Posterior cingulate gyrus (tissue), 11 donors: ENCODE data around the gene NENF.

Source experiments
- DNase-seq, 10 donors: peaks; one replicate each; pipeline versions ENCODE4 v3.0.0 to v3.0.0-alpha.2; 2020 to 2021; ENCODE audit warnings: mixed read lengths in 3 of 10
- intact Hi-C: fragments of 100-400 bp; cut with DNase I; formaldehyde crosslinking; loops from one replicate; pipeline ENCODE4 v1.15.1; 2023

NENF gene

GRCh38 chr1:212477014-212477679 is 44.4 kb downstream of the NENF start:
- intact Hi-C loops, result loop anchor here (2.0 to 10.0 kb wide), 3 partner anchors 132 to 305 kb away; partner anchors contain the start of gene ATF3
- DNase-seq, result peak; percentile 64 to 97 (median 84)

- DNase-seq, result peak in 2 of 10 donors; percentile 24 to 41
- intact Hi-C loops, result loop anchor here (2.0 to 10.0 kb wide), 3 partner anchors 131 to 304 kb away; partner anchors contain the start of gene ATF3
Observed at GRCh38 chr1:212477680-212478466, 45.2 kb downstream of the NENF start.

- peak in 2 of 10 donors; percentile 37 to 58 for DNase-seq
- intact Hi-C loops, result loop anchor here (5.0 to 10.0 kb wide), 2 partner anchors 186 to 304 kb away; no protein-coding TSS in a partner anchor
Observed at GRCh38 chr1:212478467-212479025, 45.8 kb downstream of the NENF start.

GRCh38 chr1:212479188-212479587 is 46.5 kb downstream of the NENF start:
- DNase-seq, result peak in 2 of 10 donors; percentile 25 to 42
- intact Hi-C loops, result loop anchor here (5.0 to 10.0 kb wide), 2 partner anchors 186 to 303 kb away; no protein-coding TSS in a partner anchor

GRCh38 chr1:212480711-212481437 is 48.2 kb downstream of the NENF start:
- intact Hi-C loops, result loop anchor here (10.0 kb wide), 1 partner anchor 64 kb away; no protein-coding TSS in a partner anchor

GRCh38 chr1:212481438-212481767 is 48.7 kb downstream of the NENF start:
- intact Hi-C loops, result loop anchor here (10.0 kb wide), 1 partner anchor 63 kb away; no protein-coding TSS in a partner anchor
- DNase-seq, result no peak

More at GRCh38 chr1:212480711-212481437, 48.2 kb downstream of the NENF start:
- peak in 2 of 10 donors; percentile 24 to 34 for DNase-seq

- DNase-seq, result peak in 1 of 10 donors; percentile 22
- intact Hi-C loops, result loop anchor here (10.0 kb wide), 1 partner anchor 63 kb away; no protein-coding TSS in a partner anchor
Observed at GRCh38 chr1:212482006-212482636, 49.4 kb downstream of the NENF start.

- DNase-seq, result peak in 2 of 10 donors; percentile 53 to 73
- intact Hi-C loops, result loop anchor here (10.0 kb wide), 1 partner anchor 62 kb away; no protein-coding TSS in a partner anchor
Observed at GRCh38 chr1:212482637-212483441, 50.1 kb downstream of the NENF start.

- intact Hi-C loops, result loop anchor here (10.0 kb wide), 1 partner anchor 60 kb away; no protein-coding TSS in a partner anchor
- peak in 1 of 10 donors; percentile 49 for DNase-seq
Observed at GRCh38 chr1:212484701-212485570, 52.2 kb downstream of the NENF start.

GRCh38 chr1:212485571-212485912 is 52.8 kb downstream of the NENF start:
- intact Hi-C loops, result loop anchor here (10.0 kb wide), 1 partner anchor 59 kb away; no protein-coding TSS in a partner anchor

GRCh38 chr1:212485913-212486618 is 53.3 kb downstream of the NENF start:
- intact Hi-C loops, result loop anchor here (10.0 kb wide), 1 partner anchor 59 kb away; no protein-coding TSS in a partner anchor
- peak in 1 of 10 donors; percentile 81 for DNase-seq

More at GRCh38 chr1:212485571-212485912, 52.8 kb downstream of the NENF start:
- DNase-seq, result no peak

- intact Hi-C loops, result loop anchor here (10.0 kb wide), 1 partner anchor 58 kb away; no protein-coding TSS in a partner anchor
- DNase-seq, result peak in 1 of 10 donors; percentile 65
Observed at GRCh38 chr1:212486619-212486975, 53.9 kb downstream of the NENF start.

GRCh38 chr1:212487286-212487685 is 54.6 kb downstream of the NENF start:
- intact Hi-C loops, result loop anchor here (10.0 kb wide), 1 partner anchor 58 kb away; no protein-coding TSS in a partner anchor

GRCh38 chr1:212487774-212488435 is 55.2 kb downstream of the NENF start:
- peak in 1 of 10 donors; percentile 33 for DNase-seq
- intact Hi-C loops, result loop anchor here (10.0 kb wide), 1 partner anchor 57 kb away; no protein-coding TSS in a partner anchor

More at GRCh38 chr1:212487286-212487685, 54.6 kb downstream of the NENF start:
- no peak for DNase-seq

GRCh38 chr1:212488436-212489283 is 55.9 kb downstream of the NENF start:
- DNase-seq, result peak in 5 of 10 donors; percentile 39 to 83 (median 42)
- intact Hi-C loops, result loop anchor here (10.0 kb wide), 1 partner anchor 56 kb away; no protein-coding TSS in a partner anchor
